GM18499 (cell line): ENCODE data around the gene TIGD1.
"Not testable (repeated sequence)": the region's sequence is repeated elsewhere in the genome, so short reads cannot be mapped to it uniquely, and the experiment has no call there.

Experiments
- ATAC-seq: cut with Tn5 transposase; IDR thresholded peaks from one replicate; pipeline ENCODE4 v1.9.1; 2021; ENCODE audit warnings: moderate number of reproducible peaks; ENCODE audit not compliant: insufficient read depth, unreplicated experiment

The TIGD1 gene

DNA sequence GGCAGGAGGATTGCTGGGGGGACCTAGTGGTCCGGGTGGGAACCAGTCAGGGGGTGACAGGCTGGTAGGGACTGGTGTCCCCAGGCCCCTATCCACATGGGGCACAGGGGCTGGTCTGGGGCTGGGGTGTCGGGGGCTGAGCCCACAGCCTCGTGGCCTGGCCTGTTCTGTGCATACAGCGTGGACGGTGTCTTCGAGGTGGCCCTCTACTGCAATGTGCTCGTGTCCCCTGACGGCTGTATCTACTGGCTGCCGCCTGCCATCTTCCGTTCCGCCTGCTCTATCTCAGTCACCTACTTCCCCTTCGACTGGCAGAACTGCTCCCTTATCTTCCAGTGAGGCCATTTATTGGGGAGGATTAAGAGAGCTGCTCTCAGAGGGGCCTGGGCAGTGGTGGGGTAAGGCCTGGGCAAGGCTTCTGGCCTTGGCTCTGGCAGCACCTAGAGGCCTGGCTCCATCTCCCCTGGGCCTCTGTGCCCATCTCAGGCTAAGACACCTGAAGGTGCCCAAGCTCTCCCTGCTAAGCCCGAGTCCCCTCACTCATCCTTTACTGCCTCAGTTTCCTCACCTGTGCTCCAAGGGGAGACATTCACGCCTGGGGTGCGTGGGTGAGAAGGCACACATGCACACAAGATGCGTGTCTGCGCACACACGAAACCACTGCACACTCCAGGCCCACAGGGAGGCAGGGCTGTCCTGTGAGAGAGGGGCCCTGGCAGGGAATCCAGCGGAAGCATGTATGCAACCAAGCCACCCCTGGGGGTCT lies 9.0 kb downstream of the TIGD1 start:
- ATAC-seq, result no peak

- ATAC-seq, result no peak
Measured at GRCh38 chr2:232540441-232541041, 9.8 kb downstream of the TIGD1 start.

GRCh38 chr2:232539298-232540231 lies 10.8 kb downstream of the TIGD1 start, which contains the start of gene CHRNG:
TSS of gene CHRNG (plus strand) at chr2:232539692. CDS start at chr2:232539748, 56 bp downstream.
- ATAC-seq, result no peak

- no peak for ATAC-seq
Measured at GRCh38 chr2:232538671-232539070, 11.7 kb downstream of the TIGD1 start.

- ATAC-seq, result no peak
Measured at GRCh38 chr2:232537499-232537898, 12.9 kb downstream of the TIGD1 start.

DNA sequence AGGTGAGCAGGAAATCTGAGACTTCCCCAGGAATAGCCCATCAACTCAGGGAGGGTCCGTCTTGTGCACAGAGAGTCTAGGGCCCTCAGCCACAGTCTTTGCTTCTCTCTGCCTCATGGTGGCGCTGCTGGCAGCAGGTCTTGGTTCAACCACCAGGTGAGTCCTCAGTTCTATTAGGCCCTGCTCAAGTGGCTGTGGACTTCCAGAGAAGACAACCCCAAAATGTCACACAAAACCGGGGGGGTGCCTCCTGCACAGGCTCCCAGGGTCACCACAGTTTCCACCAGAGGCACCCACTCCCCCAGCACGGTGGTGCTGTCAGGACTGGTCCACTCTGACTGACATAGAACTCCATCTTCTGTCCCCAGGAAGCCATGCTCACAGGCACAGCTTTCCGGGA lies 13.3 kb downstream of the TIGD1 start:
- no peak for ATAC-seq

DNA sequence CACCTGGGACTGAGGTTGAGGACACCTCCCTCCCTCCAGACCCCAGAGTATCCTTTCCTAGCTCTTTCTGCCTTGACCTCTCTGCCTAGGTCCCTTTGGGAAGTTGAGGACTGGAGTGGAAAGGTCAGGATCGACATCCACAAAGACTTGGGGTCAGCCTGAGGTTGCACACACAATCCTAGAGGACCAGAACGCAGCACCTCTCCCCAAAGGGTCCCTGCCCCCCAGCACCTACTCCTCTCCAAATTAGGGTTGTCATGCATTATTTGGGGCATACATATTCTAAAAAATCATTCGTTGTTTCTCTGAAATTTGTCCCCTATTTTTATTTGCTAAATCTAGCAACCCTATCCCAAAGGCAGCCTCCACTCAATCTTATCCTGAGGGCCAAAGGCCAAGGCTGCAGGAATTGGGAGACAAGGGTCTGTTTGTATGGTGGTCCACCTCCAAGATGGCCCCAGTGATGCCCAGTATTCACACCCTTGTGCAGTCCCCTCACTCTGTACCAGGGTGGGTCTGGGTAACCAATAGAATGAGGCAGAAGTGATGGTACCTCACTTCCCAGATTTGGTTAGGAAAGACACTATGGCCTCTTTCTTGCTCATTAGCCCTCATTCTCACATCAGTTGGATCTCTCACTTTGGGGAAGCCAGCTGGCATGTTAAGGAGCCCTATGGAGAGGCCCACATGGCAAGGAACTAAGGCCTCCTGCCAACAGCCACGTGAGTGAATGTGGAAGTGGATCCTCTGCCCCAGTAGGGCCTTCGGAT lies 14.4 kb downstream of the TIGD1 start:
- ATAC-seq, result no peak

GRCh38 chr2:232534940-232535651 lies 15.3 kb downstream of the TIGD1 start:
- ATAC-seq, result no peak

DNA sequence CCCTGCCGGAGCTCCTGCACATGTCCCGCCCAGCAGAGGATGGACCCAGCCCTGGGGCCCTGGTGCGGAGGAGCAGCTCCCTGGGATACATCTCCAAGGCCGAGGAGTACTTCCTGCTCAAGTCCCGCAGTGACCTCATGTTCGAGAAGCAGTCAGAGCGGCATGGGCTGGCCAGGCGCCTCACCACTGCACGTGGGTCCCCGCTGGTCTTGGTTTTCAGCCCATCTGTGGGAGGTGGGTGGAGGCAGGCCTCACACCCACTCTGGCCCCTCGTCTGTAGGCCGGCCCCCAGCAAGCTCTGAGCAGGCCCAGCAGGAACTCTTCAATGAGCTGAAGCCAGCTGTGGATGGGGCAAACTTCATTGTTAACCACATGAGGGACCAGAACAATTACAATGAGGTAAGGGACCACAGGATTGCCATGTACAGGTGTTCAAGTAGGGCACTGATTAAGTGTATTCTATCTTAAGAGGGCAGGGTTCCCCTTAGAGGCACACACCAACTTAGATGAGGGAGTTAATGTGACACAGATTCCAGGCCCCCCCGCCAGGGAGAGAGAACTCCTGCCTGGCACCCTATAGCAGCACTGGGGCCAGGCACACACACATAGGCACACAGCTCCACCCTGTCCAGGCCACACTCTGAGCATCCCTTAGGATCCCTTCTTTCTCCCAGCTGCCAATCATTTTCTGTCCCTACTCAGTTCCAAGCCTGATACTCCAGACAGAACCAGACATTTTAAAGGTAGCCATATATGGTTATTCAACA lies 16.2 kb downstream of the TIGD1 start:
- no peak for ATAC-seq

DNA sequence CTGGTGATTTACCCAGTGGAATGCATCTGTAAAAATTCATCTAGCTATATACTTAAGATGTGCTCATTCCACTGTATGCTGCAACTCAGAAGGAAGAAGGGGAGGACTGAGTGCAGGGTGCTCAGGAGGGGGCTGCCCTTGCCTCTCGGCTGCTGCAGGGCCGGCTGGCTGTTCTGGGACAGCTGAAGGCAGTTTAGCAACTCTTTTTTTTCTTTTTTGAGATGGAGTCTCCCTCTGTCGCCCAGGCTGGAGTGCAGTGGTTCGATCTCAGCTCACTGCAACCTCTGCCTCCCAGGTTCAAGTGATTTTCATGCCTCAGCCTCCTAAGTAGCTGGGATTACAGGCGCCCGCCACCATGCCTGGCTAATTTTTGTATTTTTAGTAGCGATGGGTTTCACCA lies 17.5 kb downstream of the TIGD1 start:
- not testable (repeated sequence) for ATAC-seq

GRCh38 chr2:232532419-232532818 lies 17.9 kb downstream of the TIGD1 start:
- no peak for ATAC-seq

DNA sequence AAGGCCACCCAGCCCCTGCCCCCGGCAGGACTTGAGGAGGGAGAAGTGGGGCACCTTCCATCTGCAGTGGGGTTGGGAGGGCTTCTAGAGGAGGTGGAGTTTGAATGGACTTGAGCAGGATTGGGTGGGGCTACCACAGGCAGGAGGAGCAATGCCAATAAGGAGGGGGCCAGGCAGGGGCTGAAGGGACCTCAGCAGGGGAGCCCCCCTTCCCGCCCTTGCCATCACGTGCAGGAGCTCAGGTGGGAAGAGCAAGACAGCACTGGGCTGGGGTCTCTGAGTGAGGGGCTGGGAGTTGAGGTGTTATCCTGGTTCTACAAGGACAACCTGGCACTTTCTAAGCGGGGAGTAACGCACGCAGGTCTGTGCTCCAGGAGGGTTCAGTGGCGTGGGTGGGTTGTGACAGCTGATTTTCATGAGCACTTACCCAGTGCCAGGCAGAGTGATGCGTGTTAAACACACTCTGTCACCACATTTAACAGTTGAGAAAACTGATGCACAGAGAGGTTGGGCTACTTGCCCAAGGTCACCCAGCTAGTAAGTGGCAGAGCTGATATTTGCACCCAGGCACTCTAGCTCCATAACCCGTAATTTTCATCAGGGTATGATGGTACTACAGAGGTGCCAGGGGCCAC lies 19.6 kb downstream of the TIGD1 start:
- ATAC-seq, result no peak

- no peak for ATAC-seq
Measured at GRCh38 chr2:232529806-232530547, 20.4 kb downstream of the TIGD1 start.

DNA sequence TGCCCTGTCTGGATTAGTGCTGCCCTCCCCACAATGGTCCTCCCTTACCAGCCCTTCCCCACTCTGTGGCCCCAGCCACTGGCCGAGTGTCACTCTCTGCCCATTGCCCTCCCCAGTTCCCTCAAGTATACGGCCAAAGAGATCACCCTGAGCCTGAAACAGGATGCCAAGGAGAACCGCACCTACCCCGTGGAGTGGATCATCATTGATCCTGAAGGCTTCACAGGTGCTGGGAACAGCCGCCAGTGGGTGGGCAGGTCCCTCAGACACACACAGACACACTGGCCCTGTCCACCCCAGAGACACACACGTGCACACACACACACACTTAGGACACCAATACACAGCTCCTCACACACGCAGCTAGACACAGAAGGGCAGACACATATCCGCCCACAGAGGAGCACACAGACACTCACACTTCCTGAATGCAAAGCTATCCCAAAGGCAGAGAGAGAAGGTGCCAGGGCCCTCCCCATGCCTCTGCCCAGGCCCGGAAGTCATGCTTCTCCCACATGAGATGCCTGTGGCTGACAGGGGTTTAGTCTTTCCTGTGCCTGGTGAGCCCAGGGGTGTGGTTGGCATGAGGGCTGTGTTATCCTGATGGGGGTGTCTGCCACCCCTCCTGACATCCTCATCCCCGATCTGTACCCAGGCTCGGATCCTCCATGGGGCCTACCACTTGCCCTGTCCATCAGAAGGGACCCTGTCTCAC lies 21.5 kb downstream of the TIGD1 start:
- no peak for ATAC-seq

GRCh38 chr2:232527905-232528470 lies 22.4 kb downstream of the TIGD1 start:
- no peak for ATAC-seq

GRCh38 chr2:232526372-232526941 lies 23.9 kb downstream of the TIGD1 start:
- ATAC-seq, result no peak
